Kidney epithelial cell (primary cell): ENCODE measurements around the gene PLXNB2. TPM values are rescaled to one million over a fixed set of nuclear protein-coding genes. Genes with fewer than 3 reads are reported as not detected.

Experiments
- DNase-seq: peaks from one replicate; pipeline ENCODE4 v3.0.0-alpha.2; 2010; ENCODE audit warnings: low read depth
- H3K27me3 ChIP-seq: 2 replicates; pipeline ENCODE4 v1.6.0; 2011; ENCODE audit warnings: low read length; ENCODE audit not compliant: control insufficient read depth, insufficient read depth
- H3K36me3 ChIP-seq: 2 replicates; pipeline ENCODE4 v1.5.1; 2011; ENCODE audit warnings: low read length; ENCODE audit not compliant: control insufficient read depth, insufficient read depth
- H3K4me3 ChIP-seq: 2 replicates; pipeline ENCODE4 v1.5.1; 2011; ENCODE audit warnings: low read depth, mild to moderate bottlenecking, control low read depth, low read length
- total RNA-seq: library from RNA; depleted of rRNA; stranded (reverse); fragments of >200 nt; gene quantifications from 2 replicates; pipeline ENCODE4 v1.2.3, GENCODE V29; 2015
- TF ChIP-seq, protein P1 (sequence below): IDR thresholded peaks from 2 replicates; pipeline ENCODE4 v1.5.1; 2011; ENCODE audit warnings: mild to moderate bottlenecking, moderate library complexity, low read length, control low read depth, inconsistent platforms; ENCODE audit not compliant: insufficient read depth, poor library complexity, severe bottlenecking

Gene PLXNB2
- total RNA-seq, 1 donor from 2014 or later: 251 TPM

DNA sequence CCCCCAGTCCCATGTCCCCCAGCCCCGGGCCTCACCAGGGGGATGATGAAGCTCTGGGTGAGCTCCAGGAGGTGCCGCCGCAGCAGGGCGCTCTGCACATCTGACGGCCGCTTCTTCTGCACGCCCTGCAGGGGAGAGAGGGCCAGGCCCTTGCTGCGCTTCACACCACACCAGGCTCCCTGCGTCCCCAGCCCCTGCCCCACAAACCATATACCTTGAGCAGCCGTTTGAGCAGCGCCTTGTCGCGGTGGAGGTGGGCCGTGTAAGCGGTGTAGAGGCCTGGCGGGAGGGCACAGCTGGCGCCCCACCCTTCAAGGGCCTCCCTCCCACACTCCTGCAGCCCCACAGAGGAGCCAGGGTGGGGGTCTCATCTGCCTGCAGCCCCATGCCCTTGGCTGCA lies 6.2 kb upstream of the PLXNB2 start:
- H3K4me3 ChIP-seq: no peak overlapping the region
- TF ChIP-seq, protein P1, sequence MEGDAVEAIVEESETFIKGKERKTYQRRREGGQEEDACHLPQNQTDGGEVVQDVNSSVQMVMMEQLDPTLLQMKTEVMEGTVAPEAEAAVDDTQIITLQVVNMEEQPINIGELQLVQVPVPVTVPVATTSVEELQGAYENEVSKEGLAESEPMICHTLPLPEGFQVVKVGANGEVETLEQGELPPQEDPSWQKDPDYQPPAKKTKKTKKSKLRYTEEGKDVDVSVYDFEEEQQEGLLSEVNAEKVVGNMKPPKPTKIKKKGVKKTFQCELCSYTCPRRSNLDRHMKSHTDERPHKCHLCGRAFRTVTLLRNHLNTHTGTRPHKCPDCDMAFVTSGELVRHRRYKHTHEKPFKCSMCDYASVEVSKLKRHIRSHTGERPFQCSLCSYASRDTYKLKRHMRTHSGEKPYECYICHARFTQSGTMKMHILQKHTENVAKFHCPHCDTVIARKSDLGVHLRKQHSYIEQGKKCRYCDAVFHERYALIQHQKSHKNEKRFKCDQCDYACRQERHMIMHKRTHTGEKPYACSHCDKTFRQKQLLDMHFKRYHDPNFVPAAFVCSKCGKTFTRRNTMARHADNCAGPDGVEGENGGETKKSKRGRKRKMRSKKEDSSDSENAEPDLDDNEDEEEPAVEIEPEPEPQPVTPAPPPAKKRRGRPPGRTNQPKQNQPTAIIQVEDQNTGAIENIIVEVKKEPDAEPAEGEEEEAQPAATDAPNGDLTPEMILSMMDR: no peak
- H3K27me3 ChIP-seq: no peaks in the 10 kb centered on the region
- no peak for DNase-seq
- H3K36me3 ChIP-seq: no peaks in the 10 kb centered on the region

- H3K36me3 ChIP-seq: no peaks in the 10 kb centered on the region
- H3K4me3 ChIP-seq: no peak overlapping the region
- TF ChIP-seq, protein P1: no peak
- no peak for DNase-seq
- no peaks in the 10 kb centered on the region for H3K27me3 ChIP-seq
Measured at GRCh38 chr22:50313021-50313420, 5.6 kb upstream of the PLXNB2 start.

GRCh38 chr22:50312371-50312770 lies 4.9 kb upstream of the PLXNB2 start:
- no peak overlapping the region for H3K4me3 ChIP-seq
- no peaks in the 10 kb centered on the region for H3K36me3 ChIP-seq
- no peak for DNase-seq
- no peaks in the 10 kb centered on the region for H3K27me3 ChIP-seq
- TF ChIP-seq, protein P1: no peak

DNA sequence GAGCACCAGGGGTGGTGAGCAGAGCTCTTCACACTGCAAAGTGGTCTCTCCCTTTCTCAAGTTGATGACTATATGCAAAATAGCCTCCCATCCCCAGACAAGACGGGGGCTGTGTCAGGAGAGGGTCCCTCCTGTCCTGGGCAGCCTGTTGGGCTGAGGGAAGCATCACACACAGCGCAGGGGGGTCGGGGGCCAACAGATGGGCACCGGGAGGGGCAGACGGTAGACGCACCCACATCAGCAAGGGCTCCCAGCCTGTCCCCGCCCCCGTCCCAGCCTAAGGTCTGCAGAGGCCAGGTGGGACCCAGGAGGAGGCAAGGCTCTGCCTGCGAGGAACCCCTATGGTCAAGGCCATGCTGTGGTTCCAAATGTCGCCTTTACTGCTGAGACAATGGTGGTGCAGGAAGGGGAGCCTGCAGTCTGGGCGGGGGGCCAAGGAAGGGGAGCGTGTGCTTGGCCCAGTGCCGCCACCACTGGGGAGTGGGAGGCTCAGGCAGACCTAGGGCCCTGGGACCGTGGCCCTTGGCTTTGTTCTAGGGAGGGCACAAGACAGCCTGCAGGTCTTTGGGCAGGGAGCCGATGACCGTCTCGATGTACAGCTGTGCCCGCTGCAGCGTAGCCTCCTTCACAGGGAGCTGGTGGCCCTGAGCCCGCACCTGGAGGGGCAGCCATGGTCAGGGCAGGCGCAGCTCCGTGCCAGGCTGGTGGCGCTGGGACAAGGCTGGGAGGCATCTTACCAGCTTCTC lies 4.3 kb upstream of the PLXNB2 start:
- H3K27me3 ChIP-seq: no peaks in the 10 kb centered on the region
- no peak for DNase-seq
- H3K36me3 ChIP-seq: no peaks in the 10 kb centered on the region
- TF ChIP-seq, protein P1: no peak
- no peak overlapping the region for H3K4me3 ChIP-seq

DNA sequence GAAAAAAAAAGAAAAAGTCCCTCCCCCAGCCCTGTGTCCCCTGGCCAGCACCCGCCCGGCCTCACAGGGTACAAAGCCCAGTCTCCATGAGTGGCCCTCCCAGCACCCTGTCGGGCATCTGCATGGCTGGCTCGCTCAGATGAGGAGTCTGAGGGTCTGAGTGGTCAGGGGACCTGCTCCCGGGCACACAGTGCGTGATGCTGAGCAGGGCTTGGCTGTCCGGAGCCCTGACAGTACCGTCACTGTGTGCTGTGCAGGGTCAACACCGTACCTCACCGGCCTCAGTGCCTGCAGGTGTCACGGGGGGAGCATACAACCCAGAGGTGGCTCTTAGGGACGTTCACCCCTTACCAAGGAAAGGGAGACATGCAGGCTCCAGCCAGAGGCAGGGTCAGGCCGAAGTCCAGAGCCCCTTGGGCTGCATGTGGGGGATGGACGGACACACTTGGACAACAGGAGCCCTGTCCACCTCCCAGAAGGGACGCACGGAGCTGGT lies 3.6 kb upstream of the PLXNB2 start:
- no peaks in the 10 kb centered on the region for H3K36me3 ChIP-seq
- DNase-seq: no peak
- H3K4me3 ChIP-seq: no peak overlapping the region
- H3K27me3 ChIP-seq: no peaks in the 10 kb centered on the region
- TF ChIP-seq, protein P1: no peak
